GM10266 (cell line): Measurements from ENCODE around the gene NUDT16L1.

Source experiments
- DNase-seq: peaks from one replicate; pipeline ENCODE4 v3.0.0; 2012; ENCODE audit errors: extremely low spot score
- TF ChIP-seq, protein P1 (sequence below): IDR thresholded peaks from 2 replicates; pipeline ENCODE4 v1.5.1; 2012; ENCODE audit warnings: mild to moderate bottlenecking, low read depth; ENCODE audit not compliant: control insufficient read depth, insufficient read depth; ENCODE audit errors: missing control alignments

NUDT16L1 gene

DNA sequence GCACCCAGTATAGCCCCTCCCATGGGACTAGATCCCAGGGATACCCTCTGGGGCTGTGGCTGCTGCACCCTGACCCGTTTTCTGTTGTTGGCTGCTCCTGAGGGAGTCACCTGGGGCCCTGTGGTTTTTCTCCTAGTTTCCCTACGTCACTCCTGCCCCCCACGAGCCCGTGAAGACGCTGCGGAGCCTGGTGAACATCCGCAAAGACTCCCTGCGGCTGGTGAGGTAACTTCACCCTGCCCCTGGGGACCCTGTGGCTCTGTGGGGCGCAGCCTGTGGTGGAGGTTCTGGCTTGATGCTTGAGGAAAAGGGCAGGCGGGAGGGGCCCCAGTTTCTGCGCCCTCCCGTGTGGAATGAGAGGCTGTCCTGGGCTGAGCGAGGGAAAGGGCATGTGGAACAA lies 41.5 kb upstream of the NUDT16L1 start:
- TF ChIP-seq, protein P1, sequence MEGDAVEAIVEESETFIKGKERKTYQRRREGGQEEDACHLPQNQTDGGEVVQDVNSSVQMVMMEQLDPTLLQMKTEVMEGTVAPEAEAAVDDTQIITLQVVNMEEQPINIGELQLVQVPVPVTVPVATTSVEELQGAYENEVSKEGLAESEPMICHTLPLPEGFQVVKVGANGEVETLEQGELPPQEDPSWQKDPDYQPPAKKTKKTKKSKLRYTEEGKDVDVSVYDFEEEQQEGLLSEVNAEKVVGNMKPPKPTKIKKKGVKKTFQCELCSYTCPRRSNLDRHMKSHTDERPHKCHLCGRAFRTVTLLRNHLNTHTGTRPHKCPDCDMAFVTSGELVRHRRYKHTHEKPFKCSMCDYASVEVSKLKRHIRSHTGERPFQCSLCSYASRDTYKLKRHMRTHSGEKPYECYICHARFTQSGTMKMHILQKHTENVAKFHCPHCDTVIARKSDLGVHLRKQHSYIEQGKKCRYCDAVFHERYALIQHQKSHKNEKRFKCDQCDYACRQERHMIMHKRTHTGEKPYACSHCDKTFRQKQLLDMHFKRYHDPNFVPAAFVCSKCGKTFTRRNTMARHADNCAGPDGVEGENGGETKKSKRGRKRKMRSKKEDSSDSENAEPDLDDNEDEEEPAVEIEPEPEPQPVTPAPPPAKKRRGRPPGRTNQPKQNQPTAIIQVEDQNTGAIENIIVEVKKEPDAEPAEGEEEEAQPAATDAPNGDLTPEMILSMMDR: no peak
- DNase-seq: no peak

DNA sequence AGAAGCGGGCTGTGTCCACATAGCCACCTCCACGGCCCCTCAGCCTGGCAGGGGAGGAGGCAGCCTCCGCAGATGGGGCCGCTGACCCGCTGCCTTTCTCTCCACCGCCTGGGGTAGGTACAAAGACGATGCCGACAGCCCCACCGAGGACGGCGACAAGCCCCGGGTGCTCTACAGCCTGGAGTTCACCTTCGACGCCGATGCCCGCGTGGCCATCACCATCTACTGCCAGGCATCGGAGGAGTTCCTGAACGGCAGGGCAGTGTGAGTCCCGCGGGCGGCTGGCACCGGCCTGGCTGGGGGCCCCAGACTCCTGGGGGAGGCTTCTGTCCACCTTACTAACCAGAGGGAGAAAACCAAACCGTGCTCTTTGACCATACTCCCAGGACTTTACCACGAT lies 40.8 kb upstream of the NUDT16L1 start:
- no peak for DNase-seq
- TF ChIP-seq, protein P1: no peak

DNA sequence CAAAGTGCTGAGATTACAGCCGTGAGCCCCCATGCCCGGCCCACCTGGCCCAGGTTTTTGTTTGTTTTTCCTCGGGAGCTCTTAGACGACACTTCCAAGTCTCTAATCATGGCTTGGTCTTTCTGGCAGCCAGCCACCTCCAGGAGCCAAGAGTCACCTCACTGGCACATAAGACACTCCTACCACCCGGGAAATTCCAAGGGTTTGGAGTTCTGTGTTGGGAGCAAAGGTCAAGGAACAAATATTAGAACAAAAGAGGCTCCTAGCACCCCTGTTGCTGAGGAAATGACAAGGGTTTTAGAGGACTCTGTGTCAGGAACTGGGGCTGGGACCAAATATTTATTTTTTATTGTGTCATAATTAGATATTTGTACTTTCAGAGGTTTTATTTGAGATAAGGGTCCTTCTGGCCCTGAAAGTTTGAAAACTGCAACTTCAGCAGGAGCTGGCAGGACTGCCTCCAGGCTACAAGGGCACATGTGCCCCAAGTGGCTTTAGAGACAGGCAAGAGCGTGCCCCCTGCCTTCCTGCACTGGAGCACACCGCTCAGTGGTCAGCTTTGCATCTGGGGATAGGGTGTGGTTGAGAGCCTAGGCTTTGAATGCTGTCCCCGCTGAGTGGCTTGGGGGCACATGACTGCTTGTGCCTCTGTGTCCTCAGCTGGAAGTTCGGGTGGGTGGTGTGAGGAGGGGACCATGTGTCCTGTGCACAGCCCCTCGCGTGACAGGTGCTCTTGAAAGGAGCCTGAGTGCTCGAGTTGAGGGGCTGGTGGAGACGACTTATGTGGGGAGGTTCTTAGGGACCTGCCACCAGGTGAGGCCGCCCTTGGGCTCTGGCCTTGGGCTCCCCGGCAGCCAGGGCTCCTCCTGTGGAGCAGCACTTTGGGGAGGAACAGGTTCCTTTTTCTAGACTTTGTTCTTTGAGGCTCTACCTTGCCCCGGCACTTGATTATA lies 39.1 kb upstream of the NUDT16L1 start:
- no peak for DNase-seq
- TF ChIP-seq, protein P1: no peak

DNA sequence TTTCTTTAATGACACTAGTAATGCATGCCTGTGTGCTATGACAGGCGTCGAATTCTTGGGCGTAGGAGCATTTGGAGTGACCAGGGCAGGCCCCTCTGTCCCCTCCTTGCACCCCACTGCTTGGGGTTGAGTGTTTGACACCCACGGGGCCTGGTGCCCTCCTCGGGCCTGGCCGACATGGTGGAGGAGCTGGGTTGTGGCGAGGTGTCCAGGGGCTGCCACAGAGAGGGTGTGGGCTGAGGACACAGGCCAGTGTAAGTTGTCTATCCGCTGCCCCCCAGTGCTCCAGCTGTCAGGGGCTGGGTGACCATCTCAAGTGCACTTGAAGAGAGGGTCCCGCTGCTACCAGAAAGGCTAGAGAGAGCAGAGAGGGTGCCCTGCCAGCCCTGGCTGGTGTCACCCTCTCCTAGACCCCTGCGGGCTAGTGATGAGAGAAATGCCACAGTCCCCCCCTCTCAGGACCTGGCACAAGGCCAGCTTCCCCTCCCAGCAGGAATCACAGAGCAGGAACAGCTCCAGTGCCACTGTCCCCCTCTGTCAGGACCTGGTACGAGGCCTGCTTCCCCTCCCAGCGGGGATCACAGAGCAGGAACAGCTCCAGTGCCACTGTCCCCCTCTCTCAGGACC lies 38.3 kb upstream of the NUDT16L1 start:
- DNase-seq: no peak
- TF ChIP-seq, protein P1: no peak

DNA sequence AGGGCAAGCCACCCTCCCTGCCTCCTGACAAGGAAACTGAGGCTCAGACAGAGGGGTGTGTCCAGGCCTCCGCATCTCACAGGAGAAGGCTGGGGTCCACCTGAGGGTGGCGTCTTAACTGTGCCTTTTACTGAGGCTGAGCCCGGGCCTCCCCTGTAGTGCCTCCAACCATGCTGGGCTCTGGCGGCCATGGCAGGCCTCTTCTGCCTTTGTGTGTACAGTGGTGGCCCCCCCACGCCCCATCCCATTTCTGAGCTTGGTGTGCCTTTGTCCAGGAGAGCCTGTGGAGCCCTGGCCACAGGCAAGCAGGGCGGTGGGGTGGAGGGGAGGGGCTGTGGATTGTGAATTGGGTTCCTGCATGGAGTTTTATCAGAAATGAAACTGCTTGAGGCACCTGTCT lies 37.6 kb upstream of the NUDT16L1 start:
- no peak for DNase-seq

DNA sequence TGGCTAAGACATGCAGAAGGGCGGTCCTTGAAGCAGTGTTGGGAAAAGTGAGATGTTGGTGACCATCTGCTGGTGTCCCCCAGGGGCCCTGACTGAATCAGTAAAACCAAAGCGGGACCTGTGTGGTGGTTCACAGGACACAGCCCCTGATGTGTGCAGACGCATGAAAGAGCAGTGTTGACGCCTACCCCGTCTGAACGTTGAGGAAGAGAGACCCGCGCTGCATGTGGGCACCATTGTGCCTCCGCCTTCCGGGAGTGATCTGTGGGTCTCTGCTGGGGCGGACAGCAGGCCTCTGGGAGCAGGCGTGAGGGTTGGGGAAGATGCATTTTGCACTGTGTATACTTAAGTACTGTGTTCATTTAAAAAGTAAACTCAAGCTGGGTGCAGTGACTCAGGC lies 37.1 kb upstream of the NUDT16L1 start:
- TF ChIP-seq, protein P1: no peak
- no peak for DNase-seq

More for the DNA sequence above, 37.6 kb upstream of the NUDT16L1 start:
- TF ChIP-seq, protein P1: no peak
